Effector memory CD4-positive, alpha-beta T cell (primary cell): ENCODE measurements around the gene KRTAP10-11.

Source experiments
- DNase-seq, 3 donors: peaks; one replicate each; pipeline ENCODE4 v3.0.0-alpha.2; 2020
- H3K27ac ChIP-seq: 2 replicates; pipeline ENCODE4 v1.7.0; 2013; ENCODE audit warnings: mild to moderate bottlenecking, low read length, moderate library complexity; ENCODE audit not compliant: insufficient read depth, poor library complexity, severe bottlenecking
- H3K27me3 ChIP-seq: replicated peaks from 2 replicates; pipeline ENCODE4 v1.7.0; 2013; ENCODE audit warnings: mild to moderate bottlenecking, low read length; ENCODE audit not compliant: insufficient read depth, control insufficient read depth, poor library complexity, severe bottlenecking
- H3K36me3 ChIP-seq: 2 replicates; pipeline ENCODE4 v1.7.0; 2013; ENCODE audit warnings: mild to moderate bottlenecking, low read length, moderate library complexity; ENCODE audit not compliant: control insufficient read depth, insufficient read depth
- H3K4me1 ChIP-seq: 2 replicates; pipeline ENCODE4 v1.7.0; 2013; ENCODE audit warnings: low read length, mild to moderate bottlenecking; ENCODE audit not compliant: control insufficient read depth, insufficient read depth, poor library complexity, severe bottlenecking
- H3K4me3 ChIP-seq: 2 replicates; pipeline ENCODE4 v1.7.0; 2013; ENCODE audit warnings: low read length, low read depth, mild to moderate bottlenecking; ENCODE audit not compliant: insufficient read depth, poor library complexity, severe bottlenecking
- H3K9me3 ChIP-seq: 2 replicates; pipeline ENCODE4 v1.7.0; 2013; ENCODE audit warnings: mild to moderate bottlenecking, low read length, moderate library complexity; ENCODE audit not compliant: control insufficient read depth

KRTAP10-11 gene

DNA sequence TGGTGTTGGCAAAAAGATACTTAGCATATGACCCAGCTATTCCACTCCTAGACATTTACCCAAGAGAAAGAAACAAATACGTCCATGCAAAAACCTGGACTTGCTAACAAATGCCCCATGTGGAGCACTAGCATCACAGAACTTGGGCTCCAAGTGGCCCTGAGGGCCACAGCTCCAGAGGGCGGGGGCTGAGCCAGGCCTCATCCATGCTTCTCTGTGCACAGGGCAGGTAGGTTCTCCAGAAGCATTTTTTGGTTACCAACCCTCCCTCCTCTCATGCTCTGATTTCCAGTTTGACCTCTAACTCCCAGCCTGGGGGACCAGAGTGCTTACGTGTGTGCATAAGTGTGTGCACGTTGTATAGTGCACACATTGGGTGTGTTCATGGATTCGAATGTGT lies 18.5 kb downstream of the KRTAP10-11 start:
- no peak overlapping the region for H3K27ac ChIP-seq
- no peak overlapping the region for H3K4me3 ChIP-seq
- no peak for DNase-seq
- no peaks in the 10 kb centered on the region for H3K27me3 ChIP-seq
- no peaks in the 10 kb centered on the region for H3K36me3 ChIP-seq
- peaks cover 1% of the 10 kb centered on the region for H3K4me1 ChIP-seq
- no peaks in the 10 kb centered on the region for H3K9me3 ChIP-seq

GRCh38 chr21:44666401-44667320 lies 20.4 kb downstream of the KRTAP10-11 start, which contains the start of gene KRTAP12-2:
Gene KRTAP12-2 (minus strand): TSS chr21:44666927. CDS start chr21:44666886, 41 bp downstream.
- no peaks in the 10 kb centered on the region for H3K36me3 ChIP-seq
- no peaks in the 10 kb centered on the region for H3K4me1 ChIP-seq
- no peak within 1 kb of the TSS for H3K4me3 ChIP-seq
- H3K9me3 ChIP-seq: peaks cover 4% of the 10 kb centered on the region
- no peaks in the 10 kb centered on the region for H3K27me3 ChIP-seq
- DNase-seq: no peak
- H3K27ac ChIP-seq: no peak within 1 kb of the TSS

DNA sequence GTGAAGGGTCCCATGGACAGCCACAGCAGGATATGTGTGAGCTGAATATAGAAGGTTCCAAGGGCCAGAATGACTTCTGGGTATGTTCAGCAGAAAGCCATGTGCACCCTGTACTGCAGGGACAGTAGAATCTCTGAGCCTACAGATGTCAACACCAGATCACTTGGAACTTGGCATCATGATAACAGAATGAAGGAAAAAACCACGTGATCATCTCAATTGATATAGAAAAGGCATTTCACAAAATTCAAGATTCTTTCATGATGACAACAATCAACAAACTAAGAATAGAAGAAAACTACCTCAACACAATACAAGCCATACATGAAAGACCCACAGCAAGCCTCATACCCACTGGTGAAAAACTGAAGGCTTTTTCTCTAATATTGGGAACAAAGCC lies 21.4 kb downstream of the KRTAP10-11 start:
- Histone ChIP-seq H3K27me3 (no peaks in the 10 kb centered on the region), H3K4me1 (no peaks in the 10 kb centered on the region), H3K27ac (no peak overlapping the region), H3K36me3 (no peaks in the 10 kb centered on the region), H3K4me3 (no peak overlapping the region), H3K9me3 (peaks cover 6% of the 10 kb centered on the region)
- no peak for DNase-seq

- Histone ChIP-seq H3K4me1 (no peaks in the 10 kb centered on the region), H3K9me3 (peaks cover 6% of the 10 kb centered on the region), H3K36me3 (no peaks in the 10 kb centered on the region), H3K4me3 (no peak overlapping the region), H3K27ac (no peak overlapping the region), H3K27me3 (no peaks in the 10 kb centered on the region)
- DNase-seq: no peak
Observed at GRCh38 chr21:44670642-44671432, 24.6 kb downstream of the KRTAP10-11 start.

DNA sequence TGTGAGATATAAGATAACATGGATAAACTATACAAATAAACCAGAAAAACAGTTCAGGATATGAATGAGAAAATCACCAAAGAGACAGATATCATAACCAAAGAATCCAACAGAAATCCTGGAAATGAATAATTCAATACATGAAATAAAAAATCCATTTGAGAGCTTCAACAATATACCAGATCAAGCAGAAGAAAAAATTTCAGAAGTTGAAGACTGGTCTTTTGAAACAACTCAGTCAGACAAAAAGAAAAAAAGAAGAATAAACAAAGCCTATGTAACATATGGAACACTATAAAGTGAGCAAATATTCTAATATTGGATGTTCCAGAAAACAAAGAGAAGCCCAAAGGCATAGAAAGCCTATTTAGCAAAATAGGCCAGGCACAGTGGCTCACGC lies 25.7 kb downstream of the KRTAP10-11 start:
- H3K9me3 ChIP-seq: peaks cover 6% of the 10 kb centered on the region
- DNase-seq: no peak
- no peaks in the 10 kb centered on the region for H3K27me3 ChIP-seq
- no peaks in the 10 kb centered on the region for H3K4me1 ChIP-seq
- H3K36me3 ChIP-seq: no peaks in the 10 kb centered on the region
- H3K4me3 ChIP-seq: no peak overlapping the region
- no peak overlapping the region for H3K27ac ChIP-seq

- Histone ChIP-seq H3K4me3 (no peak overlapping the region), H3K36me3 (no peaks in the 10 kb centered on the region), H3K27me3 (no peaks in the 10 kb centered on the region), H3K4me1 (no peaks in the 10 kb centered on the region), H3K27ac (no peak overlapping the region), H3K9me3 (no peaks in the 10 kb centered on the region)
- DNase-seq: no peak
Observed at GRCh38 chr21:44677881-44678280, 31.7 kb downstream of the KRTAP10-11 start.

GRCh38 chr21:44681152-44681551 lies 34.9 kb downstream of the KRTAP10-11 start:
- H3K4me1 ChIP-seq: no peaks in the 10 kb centered on the region
- H3K27ac ChIP-seq: no peak overlapping the region
- H3K36me3 ChIP-seq: no peaks in the 10 kb centered on the region
- no peak for DNase-seq
- H3K27me3 ChIP-seq: no peaks in the 10 kb centered on the region
- H3K4me3 ChIP-seq: no peak overlapping the region
- no peaks in the 10 kb centered on the region for H3K9me3 ChIP-seq

- no peaks in the 10 kb centered on the region for H3K9me3 ChIP-seq
- H3K4me1 ChIP-seq: no peaks in the 10 kb centered on the region
- no peak within 1 kb of the TSS for H3K27ac ChIP-seq
- no peak for DNase-seq
- no peaks in the 10 kb centered on the region for H3K36me3 ChIP-seq
- H3K27me3 ChIP-seq: no peaks in the 10 kb centered on the region
- no peak within 1 kb of the TSS for H3K4me3 ChIP-seq
Observed at GRCh38 chr21:44681861-44682579, 35.8 kb downstream of the KRTAP10-11 start, which contains the start of gene KRTAP12-1. Gene KRTAP12-1 (minus strand): TSS chr21:44682163. CDS start chr21:44682123, 40 bp downstream.

GRCh38 chr21:44682580-44683151 lies 36.5 kb downstream of the KRTAP10-11 start:
- H3K4me3 ChIP-seq: no peak overlapping the region
- no peaks in the 10 kb centered on the region for H3K36me3 ChIP-seq
- no peaks in the 10 kb centered on the region for H3K9me3 ChIP-seq
- no peaks in the 10 kb centered on the region for H3K4me1 ChIP-seq
- no peak for DNase-seq
- no peak overlapping the region for H3K27ac ChIP-seq
- H3K27me3 ChIP-seq: no peaks in the 10 kb centered on the region
